Natural killer cell (primary cell): ENCODE results near the gene BPIFB6. TPM values are rescaled to one million over a fixed set of nuclear protein-coding genes. Genes with fewer than 3 reads are reported as not detected.

Source experiments
- ATAC-seq, 3 donors: fragments of 150-1000 bp in 2 of 3; fragments of 200-7000 bp in 1 of 3; cut with Tn5 transposase; 1 replicate in 1 of 3; 2 replicates in 2 of 3; pipeline ENCODE4 v1.10.0; 2021; ENCODE audit warnings: mild to moderate bottlenecking in 2 of 3, moderate library complexity in 2 of 3
- DNase-seq, 2 donors: peaks; one replicate each; pipeline versions ENCODE4 v3.0.0 to v3.0.0-alpha.2; 2013 to 2021; ENCODE audit warnings: mixed read lengths in 1 of 2
- H3K27ac ChIP-seq: one replicate; pipeline ENCODE4 v1.5.1; 2013; ENCODE audit warnings: mild to moderate bottlenecking, low read length
- H3K27me3 ChIP-seq: one replicate; pipeline ENCODE4 v1.6.1; 2013; ENCODE audit warnings: low read length; ENCODE audit not compliant: control insufficient read depth, insufficient read depth
- H3K36me3 ChIP-seq: one replicate; pipeline ENCODE4 v1.6.1; 2013; ENCODE audit warnings: low read length; ENCODE audit not compliant: control insufficient read depth, insufficient read depth
- H3K4me1 ChIP-seq: one replicate; pipeline ENCODE4 v1.6.1; 2013; ENCODE audit warnings: low read length; ENCODE audit not compliant: control insufficient read depth, insufficient read depth
- H3K4me3 ChIP-seq: one replicate; pipeline ENCODE4 v1.5.1; 2013; ENCODE audit warnings: low read length
- H3K9me3 ChIP-seq: one replicate; pipeline ENCODE4 v1.6.1; 2013; ENCODE audit warnings: low read length; ENCODE audit not compliant: control insufficient read depth, insufficient read depth
- H3K27ac Mint-ChIP-seq, 2 donors: one replicate each; pipeline ENCODE4 v1.8.0; 2022; ENCODE audit warnings: mild to moderate bottlenecking in 2 of 2, mixed read lengths in 2 of 2, moderate library complexity in 1 of 2
- H3K27me3 Mint-ChIP-seq, 2 donors: one replicate each; pipeline ENCODE4 v1.8.0; 2022; ENCODE audit warnings: low read depth in 2 of 2, mixed read lengths in 2 of 2
- H3K36me3 Mint-ChIP-seq: one replicate; pipeline ENCODE4 v1.8.0; 2022; ENCODE audit warnings: mixed read lengths
- H3K4me1 Mint-ChIP-seq, 2 donors: one replicate each; pipeline ENCODE4 v1.8.0; 2022; ENCODE audit warnings: mixed read lengths in 2 of 2
- H3K4me3 Mint-ChIP-seq: one replicate; pipeline ENCODE4 v1.8.0; 2022; ENCODE audit warnings: mild to moderate bottlenecking, moderate library complexity, mixed read lengths
- H3K9me3 Mint-ChIP-seq, 2 donors: one replicate each; pipeline ENCODE4 v1.8.0; 2022; ENCODE audit warnings: mixed read lengths in 2 of 2
- CTCF ChIP-seq: fragments of 200-600 bp; IDR thresholded peaks from one replicate; pipeline ENCODE4 v1.8.0; 2022; ENCODE audit warnings: antibody characterized with exemption
- WGBS: methylation state at CpG from one replicate; pipeline ENCODE4 v1.1.7; 2013; ENCODE audit warnings: missing lambda C conversion rate; ENCODE audit not compliant: insufficient coverage; 5-methylcytosine and 5-hydroxymethylcytosine counted together
- intact Hi-C: fragments of 100-400 bp; cut with micrococcal nuclease; formaldehyde crosslinking; loops from one replicate; pipeline ENCODE4 v1.14.2; 2022
- total RNA-seq, 4 donors: library from RNA; stranded (reverse); fragments of 120-200 nt in 1 of 4; gene quantifications; one replicate each; pipeline versions ENCODE4 v1.2.3 to v1.2.4, GENCODE V29; 2013 to 2022

BPIFB6 gene
- total RNA-seq, 3 donors from 2014 or later (not counting 1 experiment from before 2014, with no cell fraction given) = not detected

DNA sequence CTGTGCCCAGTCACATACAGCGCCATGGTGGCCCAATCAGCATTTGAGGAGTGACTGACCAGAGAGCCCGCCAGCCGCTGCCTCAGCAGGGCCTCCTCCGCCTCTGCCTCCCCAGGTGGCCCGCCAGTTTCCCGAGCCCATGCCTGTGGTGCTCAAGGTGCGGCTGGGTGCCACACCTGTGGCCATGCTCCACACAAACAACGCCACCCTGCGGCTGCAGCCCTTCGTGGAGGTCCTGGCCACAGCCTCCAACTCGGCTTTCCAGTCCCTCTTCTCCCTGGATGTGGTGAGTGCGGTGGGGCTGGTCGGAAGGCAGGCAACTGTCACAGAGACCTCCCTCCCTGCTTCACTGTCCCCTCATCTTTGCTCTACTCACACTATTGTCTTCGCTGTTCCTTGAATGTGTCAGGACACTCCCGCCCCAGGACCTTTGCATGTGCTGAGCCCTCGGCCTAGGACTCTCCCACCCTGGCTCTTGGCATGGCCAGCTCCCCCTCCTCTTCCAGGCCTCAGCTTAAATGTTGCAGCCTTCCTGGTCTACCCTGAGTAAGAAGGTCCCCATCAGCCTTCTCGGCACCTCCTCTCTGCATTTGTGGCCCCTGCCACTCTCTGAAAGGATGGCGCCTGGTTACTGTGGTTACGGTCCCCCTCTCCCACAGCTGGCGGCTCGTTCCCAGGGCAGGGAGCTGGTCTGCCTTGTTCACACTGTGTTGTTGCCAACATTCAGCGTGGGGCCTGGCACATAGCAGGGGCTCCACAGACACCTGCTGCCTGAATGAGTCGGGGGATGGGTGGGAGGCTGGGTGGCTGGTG, 11.8 kb upstream of the BPIFB6 start:
- H3K27me3 Mint-ChIP-seq = no peaks in the 10 kb centered on the region
- no peak overlapping the region for H3K4me3 Mint-ChIP-seq
- 93% methylated on average over 23 of the region's 23 CpGs for WGBS

GRCh38 chr20:33020278-33021161, 10.9 kb upstream of the BPIFB6 start:
- Mint-ChIP-seq H3K36me3 (no peaks in the 10 kb centered on the region), H3K4me3 (no peak overlapping the region), H3K27me3 (no peaks in the 10 kb centered on the region), H3K4me1 (no peaks in the 10 kb centered on the region), H3K27ac (no peak overlapping the region), H3K9me3 (no peaks in the 10 kb centered on the region)
- ATAC-seq = no peak
- intact Hi-C loops = no loop called here
- TF ChIP-seq CTCF = no peak
- Histone ChIP-seq H3K27ac (no peak overlapping the region), H3K27me3 (no peaks in the 10 kb centered on the region), H3K4me3 (no peak overlapping the region), H3K36me3 (no peaks in the 10 kb centered on the region), H3K4me1 (no peaks in the 10 kb centered on the region), H3K9me3 (no peaks in the 10 kb centered on the region)
- no peak for DNase-seq
- WGBS = 91% methylated on average over 18 of the region's 18 CpGs

More for the DNA sequence above, 11.8 kb upstream of the BPIFB6 start:
- no peak for TF ChIP-seq CTCF
- Histone ChIP-seq H3K27ac (no peak overlapping the region), H3K9me3 (no peaks in the 10 kb centered on the region), H3K27me3 (no peaks in the 10 kb centered on the region), H3K4me3 (no peak overlapping the region), H3K36me3 (no peaks in the 10 kb centered on the region), H3K4me1 (no peaks in the 10 kb centered on the region)
- intact Hi-C loops = no loop called here
- H3K4me1 Mint-ChIP-seq = peaks cover 0 to 1% of the 10 kb centered on the region in 2 donors
- no peak for ATAC-seq
- DNase-seq = no peak
- H3K36me3 Mint-ChIP-seq = no peaks in the 10 kb centered on the region
- no peak overlapping the region for H3K27ac Mint-ChIP-seq
- H3K9me3 Mint-ChIP-seq = no peaks in the 10 kb centered on the region

GRCh38 chr20:33021879-33022278, 9.6 kb upstream of the BPIFB6 start:
- Mint-ChIP-seq H3K27me3 (no peaks in the 10 kb centered on the region), H3K36me3 (no peaks in the 10 kb centered on the region), H3K4me1 (no peaks in the 10 kb centered on the region), H3K4me3 (no peak overlapping the region), H3K27ac (no peak overlapping the region), H3K9me3 (no peaks in the 10 kb centered on the region)
- Histone ChIP-seq H3K36me3 (no peaks in the 10 kb centered on the region), H3K27me3 (no peaks in the 10 kb centered on the region), H3K27ac (no peak overlapping the region), H3K4me3 (no peak overlapping the region), H3K9me3 (no peaks in the 10 kb centered on the region), H3K4me1 (no peaks in the 10 kb centered on the region)
- ATAC-seq (no peak), DNase-seq (no peak)
- TF ChIP-seq CTCF = no peak
- intact Hi-C loops = no loop called here
- 87% methylated on average over 3 of the region's 3 CpGs for WGBS
